ENCODE measurements around the gene GVQW3. TPM values are rescaled to one million over a fixed set of nuclear protein-coding genes. Genes with fewer than 3 reads are reported as not detected.

Gene GVQW3
- total and polyA plus RNA-seq, 2 of the 13 experiments (the other 11 are each of a cell fraction or from before 2014, with no cell fraction given), result 5.0 to 5.6 TPM

DNA sequence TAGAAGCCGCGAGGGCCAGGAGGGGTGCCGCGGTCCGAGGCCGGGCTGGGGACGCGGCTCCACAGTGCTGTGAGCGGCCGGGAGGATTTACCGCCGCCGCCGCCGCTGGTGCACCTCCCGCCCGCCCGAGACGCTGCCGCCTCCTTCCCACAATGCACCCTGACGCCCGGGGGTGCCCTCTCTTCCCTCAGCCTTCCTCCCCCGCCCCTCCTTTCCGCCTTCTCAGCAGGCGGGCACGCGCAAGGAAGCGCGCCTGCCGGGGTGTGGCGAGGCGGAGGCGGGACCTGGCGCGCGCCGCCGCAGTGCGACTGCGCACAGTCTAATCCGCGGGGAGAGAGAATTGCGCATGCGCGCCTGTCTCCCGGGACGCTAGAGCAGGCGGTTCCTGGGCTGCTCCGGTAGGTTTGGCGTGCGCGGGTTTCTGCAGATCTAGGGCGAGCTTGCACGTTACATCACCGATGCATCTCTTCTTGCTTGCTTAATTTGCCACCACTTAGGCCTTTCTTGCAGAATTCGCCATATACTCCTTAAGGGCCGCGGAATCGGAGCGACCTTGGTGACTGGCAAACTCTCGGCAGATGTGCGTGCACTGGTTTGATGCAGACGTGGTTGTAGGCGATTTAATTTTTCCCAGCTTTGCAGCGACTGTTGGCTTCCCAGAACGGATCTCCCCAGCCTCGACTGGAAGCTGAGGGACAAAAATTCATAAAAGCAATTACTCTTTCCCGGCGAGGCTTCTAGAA, at the start of gene GVQW3, which contains the start of gene THAP12 (continued):
- TF ChIP-seq, protein P1, sequence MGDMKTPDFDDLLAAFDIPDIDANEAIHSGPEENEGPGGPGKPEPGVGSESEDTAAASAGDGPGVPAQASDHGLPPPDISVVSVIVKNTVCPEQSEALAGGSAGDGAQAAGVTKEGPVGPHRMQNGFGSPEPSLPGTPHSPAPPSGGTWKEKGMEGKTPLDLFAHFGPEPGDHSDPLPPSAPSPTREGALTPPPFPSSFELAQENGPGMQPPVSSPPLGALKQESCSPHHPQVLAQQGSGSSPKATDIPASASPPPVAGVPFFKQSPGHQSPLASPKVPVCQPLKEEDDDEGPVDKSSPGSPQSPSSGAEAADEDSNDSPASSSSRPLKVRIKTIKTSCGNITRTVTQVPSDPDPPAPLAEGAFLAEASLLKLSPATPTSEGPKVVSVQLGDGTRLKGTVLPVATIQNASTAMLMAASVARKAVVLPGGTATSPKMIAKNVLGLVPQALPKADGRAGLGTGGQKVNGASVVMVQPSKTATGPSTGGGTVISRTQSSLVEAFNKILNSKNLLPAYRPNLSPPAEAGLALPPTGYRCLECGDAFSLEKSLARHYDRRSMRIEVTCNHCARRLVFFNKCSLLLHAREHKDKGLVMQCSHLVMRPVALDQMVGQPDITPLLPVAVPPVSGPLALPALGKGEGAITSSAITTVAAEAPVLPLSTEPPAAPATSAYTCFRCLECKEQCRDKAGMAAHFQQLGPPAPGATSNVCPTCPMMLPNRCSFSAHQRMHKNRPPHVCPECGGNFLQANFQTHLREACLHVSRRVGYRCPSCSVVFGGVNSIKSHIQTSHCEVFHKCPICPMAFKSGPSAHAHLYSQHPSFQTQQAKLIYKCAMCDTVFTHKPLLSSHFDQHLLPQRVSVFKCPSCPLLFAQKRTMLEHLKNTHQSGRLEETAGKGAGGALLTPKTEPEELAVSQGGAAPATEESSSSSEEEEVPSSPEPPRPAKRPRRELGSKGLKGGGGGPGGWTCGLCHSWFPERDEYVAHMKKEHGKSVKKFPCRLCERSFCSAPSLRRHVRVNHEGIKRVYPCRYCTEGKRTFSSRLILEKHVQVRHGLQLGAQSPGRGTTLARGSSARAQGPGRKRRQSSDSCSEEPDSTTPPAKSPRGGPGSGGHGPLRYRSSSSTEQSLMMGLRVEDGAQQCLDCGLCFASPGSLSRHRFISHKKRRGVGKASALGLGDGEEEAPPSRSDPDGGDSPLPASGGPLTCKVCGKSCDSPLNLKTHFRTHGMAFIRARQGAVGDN (CRISPR knock-in tag; IDR thresholded peaks at IDR 0.05), result peak; percentile 88
- TF ChIP-seq ZC3H4 (CRISPR knock-in tag; IDR thresholded peaks at IDR 0.05; ENCODE audit: borderline replicate concordance), result no peak
- TF ChIP-seq ZSCAN9 (CRISPR knock-in tag; IDR thresholded peaks at IDR 0.05; ENCODE audit: borderline replicate concordance), result no peak
- TF ChIP-seq, protein P2, sequence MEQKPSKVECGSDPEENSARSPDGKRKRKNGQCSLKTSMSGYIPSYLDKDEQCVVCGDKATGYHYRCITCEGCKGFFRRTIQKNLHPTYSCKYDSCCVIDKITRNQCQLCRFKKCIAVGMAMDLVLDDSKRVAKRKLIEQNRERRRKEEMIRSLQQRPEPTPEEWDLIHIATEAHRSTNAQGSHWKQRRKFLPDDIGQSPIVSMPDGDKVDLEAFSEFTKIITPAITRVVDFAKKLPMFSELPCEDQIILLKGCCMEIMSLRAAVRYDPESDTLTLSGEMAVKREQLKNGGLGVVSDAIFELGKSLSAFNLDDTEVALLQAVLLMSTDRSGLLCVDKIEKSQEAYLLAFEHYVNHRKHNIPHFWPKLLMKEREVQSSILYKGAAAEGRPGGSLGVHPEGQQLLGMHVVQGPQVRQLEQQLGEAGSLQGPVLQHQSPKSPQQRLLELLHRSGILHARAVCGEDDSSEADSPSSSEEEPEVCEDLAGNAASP (CRISPR knock-in tag; IDR thresholded peaks at IDR 0.05; ENCODE audit: borderline replicate concordance), result no peak; the same call in 1 of the 2 replicates
- TF ChIP-seq, protein P3, sequence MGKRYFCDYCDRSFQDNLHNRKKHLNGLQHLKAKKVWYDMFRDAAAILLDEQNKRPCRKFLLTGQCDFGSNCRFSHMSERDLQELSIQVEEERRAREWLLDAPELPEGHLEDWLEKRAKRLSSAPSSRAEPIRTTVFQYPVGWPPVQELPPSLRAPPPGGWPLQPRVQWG (CRISPR knock-in tag; IDR thresholded peaks at IDR 0.05; ENCODE audit: borderline replicate concordance, low read depth), result no peak
- TF ChIP-seq ZNF180 (CRISPR knock-in tag; IDR thresholded peaks at IDR 0.05; ENCODE audit: borderline replicate concordance, low read depth), result no peak
- TF ChIP-seq NFRKB (IDR thresholded peaks at IDR 0.05), result no peak
- TF ChIP-seq ZFP62 (CRISPR knock-in tag; IDR thresholded peaks at IDR 0.05), result no peak
- no peak for TF ChIP-seq NR1H2 (CRISPR knock-in tag; IDR thresholded peaks at IDR 0.05; ENCODE audit: borderline replicate concordance, low read depth)
- no peak for TF ChIP-seq ARNTL (CRISPR knock-in tag; IDR thresholded peaks at IDR 0.05)
- TF ChIP-seq EP300 (IDR thresholded peaks at IDR 0.05; ENCODE audit: low read depth in 2 of 2, low read length in 2 of 2), result no peak
- no peak; the same call in 1 of the 2 replicates for TF ChIP-seq EP300 (CRISPR knock-in tag; IDR thresholded peaks at IDR 0.05; ENCODE audit: borderline replicate concordance)
- TF ChIP-seq ZNF629 (CRISPR knock-in tag; conservative IDR thresholded peaks at IDR 0.05), result no peak
- TF ChIP-seq, protein P4, sequence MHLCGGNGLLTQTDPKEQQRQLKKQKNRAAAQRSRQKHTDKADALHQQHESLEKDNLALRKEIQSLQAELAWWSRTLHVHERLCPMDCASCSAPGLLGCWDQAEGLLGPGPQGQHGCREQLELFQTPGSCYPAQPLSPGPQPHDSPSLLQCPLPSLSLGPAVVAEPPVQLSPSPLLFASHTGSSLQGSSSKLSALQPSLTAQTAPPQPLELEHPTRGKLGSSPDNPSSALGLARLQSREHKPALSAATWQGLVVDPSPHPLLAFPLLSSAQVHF (CRISPR knock-in tag; IDR thresholded peaks at IDR 0.05), result peak; percentile 41; the same call in 1 of the 2 replicates
- peak; percentile 67 for TF ChIP-seq ZFX (CRISPR knock-in tag; IDR thresholded peaks at IDR 0.05; ENCODE audit: low read depth)
- no peak for TF ChIP-seq RBAK (CRISPR knock-in tag; IDR thresholded peaks at IDR 0.05)
- no peak for TF ChIP-seq HNRNPH1 (optimal IDR thresholded peaks at IDR 0.05; ENCODE audit: low read depth, low read length)
- TF ChIP-seq ZNF747 (CRISPR knock-in tag; IDR thresholded peaks at IDR 0.05; ENCODE audit: borderline replicate concordance), result peak; percentile 59; the same call in 1 of the 2 replicates
- peak; percentile 87; the same call in 1 of the 2 replicates for TF ChIP-seq RXRA (CRISPR knock-in tag; IDR thresholded peaks at IDR 0.05)
- TF ChIP-seq ZNF234 (CRISPR knock-in tag; conservative IDR thresholded peaks at IDR 0.05), result no peak
- peak; percentile 80; the same call in 1 of the 3 replicates for TF ChIP-seq MXI1 (IDR thresholded peaks at IDR 0.05; ENCODE audit: borderline replicate concordance, low read depth, low read length)
- no peak for TF ChIP-seq KLF9 (CRISPR knock-in tag; IDR thresholded peaks at IDR 0.05; ENCODE audit: low read depth)
- TF ChIP-seq CEBPB (IDR thresholded peaks at IDR 0.05; ENCODE audit: borderline replicate concordance, low read depth, low read length), result peak; percentile 48; the same call in 1 of the 2 replicates
- TF ChIP-seq ZNF616 (CRISPR knock-in tag; IDR thresholded peaks at IDR 0.05; ENCODE audit: low read depth), result no peak
